Panc1 (cell line): Measurements from ENCODE around the gene MCCC1. TPM values are rescaled to one million over a fixed set of nuclear protein-coding genes. Genes with fewer than 3 reads are reported as not detected.
"Not testable (repeated sequence)": the region's sequence is repeated elsewhere in the genome, so short reads cannot be mapped to it uniquely, and the experiment has no call there.

Source experiments
- ATAC-seq: fragments of 200-7000 bp; cut with Tn5 transposase; 2 replicates; pipeline ENCODE4 v1.9.1; 2020; ENCODE audit warnings: mild to moderate bottlenecking, moderate library complexity
- BruUV-seq: library from RNA; stranded (reverse); fragments of 400-500 nt; replicated peaks from 2 replicates; lab custom pipeline; 2021; lab: Mats Ljungman, UMichigan
- CTCF ChIA-PET: fragments of 300-600 bp; sonication (Branson Sonifier 250); formaldehyde crosslinking; loops from one replicate; lab custom pipeline; 2022; ENCODE audit warnings: antibody characterized with exemption; lab: Charles Lee
- POLR2A ChIA-PET: fragments of 300-600 bp; sonication (Branson Sonifier 250); formaldehyde crosslinking; loops from one replicate; lab custom pipeline; 2022; ENCODE audit warnings: antibody characterized with exemption; lab: Charles Lee
- DNase-seq: peaks from one replicate; pipeline ENCODE4 v3.0.0-alpha.2; 2010; ENCODE audit warnings: low read depth, low spot score
- H3K27ac ChIP-seq: 2 replicates; pipeline ENCODE4 v1.5.1; 2011; ENCODE audit warnings: mild to moderate bottlenecking, low read length, inconsistent platforms
- H3K27me3 ChIP-seq: fragments of 200-500 bp; sonication (Bioruptor generic); 2 replicates; pipeline ENCODE4 v1.6.0; 2014; ENCODE audit warnings: low read length, inconsistent platforms; ENCODE audit not compliant: control insufficient read depth, insufficient read depth
- H3K36me3 ChIP-seq: fragments of 200-500 bp; sonication (Bioruptor generic); 2 replicates; pipeline ENCODE4 v1.5.1; 2014; ENCODE audit warnings: inconsistent platforms, mild to moderate bottlenecking, low read length, moderate library complexity; ENCODE audit not compliant: control insufficient read depth, insufficient read depth
- H3K4me1 ChIP-seq: 2 replicates; pipeline ENCODE4 v1.5.1; 2011; ENCODE audit warnings: inconsistent platforms, mild to moderate bottlenecking, low read length, moderate library complexity; ENCODE audit not compliant: control insufficient read depth, insufficient read depth
- H3K4me3 ChIP-seq, 2 experiments: 2 replicates each; pipeline ENCODE4 v1.5.1; 2011 to 2012; ENCODE audit warnings: low read depth in 2 of 2, low read length in 2 of 2, mild to moderate bottlenecking in 2 of 2, inconsistent platforms in 1 of 2, moderate library complexity in 1 of 2
- H3K9me3 ChIP-seq: fragments of 200-500 bp; sonication (Bioruptor generic); 2 replicates; pipeline ENCODE4 v1.5.1; 2014; ENCODE audit warnings: low read depth, mild to moderate bottlenecking, inconsistent platforms, low read length, moderate library complexity; ENCODE audit not compliant: control insufficient read depth, insufficient read depth
- CTCF ChIP-seq: fragments of 450-650 bp; IDR thresholded peaks from 2 replicates; pipeline ENCODE4 v1.5.1; 2017; ENCODE audit warnings: mild to moderate bottlenecking
- POLR2AphosphoS5 ChIP-seq: IDR thresholded peaks from 2 replicates; pipeline ENCODE4 v1.6.1; 2012; ENCODE audit warnings: mild to moderate bottlenecking, low read depth, low read length, moderate library complexity
- REST ChIP-seq, 2 experiments: IDR thresholded peaks; 2 replicates each; pipeline ENCODE4 v1.6.1; 2011 to 2012; ENCODE audit warnings: low read depth in 2 of 2, control low read depth in 1 of 2, low read length in 1 of 2, mild to moderate bottlenecking in 1 of 2, moderate library complexity in 1 of 2; ENCODE audit not compliant: insufficient read depth in 1 of 2
- SIN3A ChIP-seq: IDR thresholded peaks from 2 replicates; pipeline ENCODE4 v1.6.1; 2012; ENCODE audit warnings: low read depth, mild to moderate bottlenecking, low read length, moderate library complexity, borderline replicate concordance; ENCODE audit not compliant: insufficient read depth
- TCF7L2 ChIP-seq: IDR thresholded peaks from 2 replicates; pipeline ENCODE4 v1.6.1; 2011; ENCODE audit warnings: mild to moderate bottlenecking, low read depth, low read length, inconsistent platforms
- in situ Hi-C: cut with HindIII; loops from 2 replicates; pipeline ENCODE4 v1.10.0; 2016; ENCODE audit warnings: low sequenced_read_pairs, low pct_unique_long_range_greater_than_20kb
- intact Hi-C: fragments of 100-400 bp; cut with micrococcal nuclease; formaldehyde crosslinking; loops from one replicate; pipeline ENCODE4 v1.10.0; 2022; ENCODE audit not compliant: unreplicated experiment
- total RNA-seq: library from RNA; stranded (reverse); gene quantifications from one replicate; pipeline ENCODE4 v1.2.1, GENCODE V29; 2021; ENCODE audit not compliant: unreplicated experiment

MCCC1 gene
- total RNA-seq, 1 experiment from 2014 or later = 24.2 TPM

DNA sequence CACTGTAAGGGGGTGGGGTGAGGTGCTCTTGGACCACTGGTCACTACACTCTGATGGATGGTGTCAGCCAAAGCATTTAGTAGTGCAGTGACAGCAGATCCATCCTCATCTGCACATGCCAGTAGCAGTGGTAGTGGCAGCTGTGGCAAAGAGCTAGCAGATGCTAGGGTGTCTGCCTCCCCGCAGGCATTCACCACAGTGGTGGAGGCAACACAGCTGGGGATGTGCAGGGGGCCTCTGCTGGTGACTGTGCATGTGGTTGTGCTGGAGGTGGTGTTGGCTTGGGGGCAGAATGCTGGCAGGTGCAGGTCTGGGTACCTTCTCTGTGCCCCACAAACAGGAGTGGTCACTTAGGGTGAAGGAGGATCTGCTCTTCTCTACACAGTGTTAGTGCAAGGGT lies 99.5 kb downstream of the MCCC1 start:
- intact Hi-C loops = no loop called here
- CTCF ChIA-PET = no interaction called here

DNA sequence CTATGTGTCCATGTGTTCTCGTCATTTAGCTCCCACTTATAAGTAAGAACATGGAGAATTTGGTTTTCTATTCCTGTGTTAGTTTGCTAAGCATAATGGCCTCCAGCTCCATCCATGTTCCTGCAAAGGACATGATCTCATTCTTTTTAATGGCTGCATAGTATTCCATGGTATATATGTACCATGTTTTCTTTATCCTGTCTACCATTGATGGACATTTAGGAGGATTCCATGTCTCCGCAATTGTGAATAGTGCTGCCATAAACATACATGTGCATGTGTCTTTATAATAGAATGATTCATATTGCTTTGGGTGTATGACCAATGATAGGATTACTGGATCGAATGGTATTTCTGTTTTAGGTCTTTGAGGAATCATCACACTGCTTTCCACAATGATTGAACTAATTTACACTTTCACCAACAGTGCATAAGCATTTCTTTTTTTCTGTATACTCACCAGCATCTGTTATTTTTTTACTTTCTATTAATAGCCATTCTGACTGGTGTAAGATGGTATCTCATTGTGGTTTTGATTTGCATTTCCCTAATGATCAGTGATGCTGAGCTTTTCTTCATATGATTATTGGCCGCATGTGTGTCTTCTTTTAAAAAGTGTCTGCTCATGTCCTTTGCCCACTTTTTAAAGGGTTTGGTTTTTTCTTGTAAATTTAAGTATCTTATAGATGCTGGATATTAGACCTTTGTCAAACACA lies 105.7 kb downstream of the MCCC1 start:
- not testable (repeated sequence) for BruUV-seq

More for the DNA sequence above, 99.5 kb downstream of the MCCC1 start:
- Histone ChIP-seq H3K36me3 (no peaks in the 10 kb centered on the region), H3K4me3 (no peak overlapping the region), H3K27me3 (no peaks in the 10 kb centered on the region), H3K9me3 (no peaks in the 10 kb centered on the region), H3K4me1 (no peaks in the 10 kb centered on the region), H3K27ac (no peak overlapping the region)
- BruUV-seq = no TSS peak
- ATAC-seq = no peak
- DNase-seq = no peak
- POLR2A ChIA-PET = no interaction called here
- no peak for TF ChIP-seq CTCF
- no peak for TF ChIP-seq POLR2AphosphoS5
- TF ChIP-seq TCF7L2 = no peak
- no peak for TF ChIP-seq REST (IDR thresholded peaks at IDR 0.05; ENCODE audit: insufficient read depth in 1 of 2, low read depth in 2 of 2, low read length in 1 of 2)
- no peak for TF ChIP-seq SIN3A
- in situ Hi-C loops = no loop called here

DNA sequence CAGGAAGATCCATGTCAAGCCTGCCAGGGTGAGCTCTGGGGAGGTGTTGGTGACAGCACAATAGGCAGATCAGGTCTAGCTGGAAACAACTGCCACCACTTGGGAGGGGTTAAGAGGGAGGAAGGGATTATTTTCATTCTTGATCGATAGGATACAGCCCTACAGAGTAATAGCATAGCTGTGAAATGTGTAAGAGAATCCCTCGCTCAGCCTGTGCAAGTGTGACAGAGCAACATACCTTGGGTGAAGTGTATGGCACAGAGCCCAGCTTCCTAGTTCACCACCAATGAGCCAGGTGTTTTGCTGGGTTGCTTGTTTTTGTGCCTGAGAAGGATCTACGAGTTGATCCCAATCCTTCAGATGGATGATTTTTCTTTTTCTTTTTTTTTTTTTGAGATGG lies 109.7 kb downstream of the MCCC1 start:
- in situ Hi-C loops = no loop called here
- ATAC-seq = peak; percentile 49

More for the DNA sequence above, 105.7 kb downstream of the MCCC1 start:
- H3K4me1 ChIP-seq, in situ Hi-C loops, H3K36me3 ChIP-seq, ATAC-seq, DNase-seq, intact Hi-C loops, H3K27me3 ChIP-seq, H3K4me3 ChIP-seq, POLR2A ChIA-PET, H3K9me3 ChIP-seq, CTCF ChIA-PET, H3K27ac ChIP-seq: not testable (repeated sequence)

More for the DNA sequence above, 109.7 kb downstream of the MCCC1 start:
- Histone ChIP-seq H3K4me1 (no peaks in the 10 kb centered on the region), H3K4me3 (no peak overlapping the region), H3K9me3 (no peaks in the 10 kb centered on the region), H3K36me3 (no peaks in the 10 kb centered on the region), H3K27ac (no peak overlapping the region), H3K27me3 (no peaks in the 10 kb centered on the region)
- no TSS peak for BruUV-seq
- CTCF ChIA-PET = no interaction called here
- no peak for DNase-seq
- no peak for TF ChIP-seq POLR2AphosphoS5
- POLR2A ChIA-PET = no interaction called here
- intact Hi-C loops = no loop called here
